Measurements from ENCODE around the gene UCP3. TPM values are rescaled to one million over a fixed set of nuclear protein-coding genes. Genes with fewer than 3 reads are reported as not detected.

UCP3 gene
- total RNA-seq, 1 experiment from 2014 or later: 1.3 TPM

- H2AFZ ChIP-seq (ENCODE audit: low read depth, low read length, poor library complexity, severe bottlenecking): no peak overlapping the region
- no peaks in the 10 kb centered on the region for H3K27me3 ChIP-seq (ENCODE audit: insufficient read depth, low read length)
- H3K4me1 ChIP-seq (ENCODE audit: control insufficient read depth in 1 of 2, insufficient read depth in 2 of 2, low read length in 2 of 2): no peaks in the 10 kb centered on the region
- H4K20me1 ChIP-seq (ENCODE audit: insufficient read depth): no peaks in the 10 kb centered on the region
- no peaks in the 10 kb centered on the region for H3K79me2 ChIP-seq (ENCODE audit: insufficient read depth, low read length)
- no peak for DNase-seq (ENCODE audit: low read depth, low spot score)
- ATAC-seq: no peak
- ChIA-PET RAD21 (ENCODE audit: low non-redundant PET in 1 of 2, low total read pairs in 2 of 2, uncharacterized antibody in 2 of 2, unreplicated experiment in 2 of 2) (no interaction called here), POLR2A (no interaction called here), CTCF (no interaction called here)
- H3K9me3 ChIP-seq (ENCODE audit: control insufficient read depth in 1 of 2, insufficient read depth in 1 of 2, low read depth in 1 of 2, low read length in 2 of 2): no peaks in the 10 kb centered on the region
- no peak overlapping the region for H3K27ac ChIP-seq (ENCODE audit: low read depth, low read length)
- no peaks in the 10 kb centered on the region; a peak in 1 of 4 replicates for H3K36me3 ChIP-seq (ENCODE audit: control insufficient read depth in 1 of 2, insufficient read depth in 2 of 2, low read length in 2 of 2)
- no peak overlapping the region for H3K9ac ChIP-seq (ENCODE audit: low read length)
- no peak overlapping the region for H3K4me2 ChIP-seq (ENCODE audit: low read length)
- BruUV-seq (replicated peaks): no TSS peak
- H3K4me3 ChIP-seq (replicated peaks in 1 of 2; ENCODE audit: low read depth in 1 of 2, low read length in 2 of 2): no peak overlapping the region
- no peak for TF ChIP-seq POLR2AphosphoS5 (IDR thresholded peaks at IDR 0.05; ENCODE audit: low read depth, low read length)
- TF ChIP-seq EGR1 (IDR thresholded peaks at IDR 0.05; ENCODE audit: low read depth): no peak
- no peak for TF ChIP-seq EZH2 (IDR thresholded peaks at IDR 0.05)
- TF ChIP-seq RAD21 (IDR thresholded peaks at IDR 0.05; ENCODE audit: low read depth): no peak
- no peak for TF ChIP-seq FOSL1 (IDR thresholded peaks at IDR 0.05; ENCODE audit: low read depth)
- no peak for TF ChIP-seq YY1 (IDR thresholded peaks at IDR 0.05; ENCODE audit: extremely low read depth, insufficient replicate concordance, low read depth, low read length)
- H3K9me2 ChIP-seq (ENCODE audit: insufficient read depth): no peaks in the 10 kb centered on the region
- intact Hi-C loops (cut with micrococcal nuclease): no loop called here
These were observed 2.6 kb upstream of the UCP3 start for GRCh38 chr11:74011360-74012073.

- Histone ChIP-seq H4K20me1 (ENCODE audit: insufficient read depth) (no peaks in the 10 kb centered on the region), H3K27ac (ENCODE audit: low read depth, low read length) (no peak overlapping the region), H3K79me2 (ENCODE audit: insufficient read depth, low read length) (no peaks in the 10 kb centered on the region), H3K9me3 (ENCODE audit: control insufficient read depth in 1 of 2, insufficient read depth in 1 of 2, low read depth in 1 of 2, low read length in 2 of 2) (no peaks in the 10 kb centered on the region), H3K4me2 (ENCODE audit: low read length) (no peak overlapping the region), H3K4me3 (replicated peaks in 1 of 2; ENCODE audit: low read depth in 1 of 2, low read length in 2 of 2) (no peak overlapping the region), H2AFZ (ENCODE audit: low read depth, low read length, poor library complexity, severe bottlenecking) (no peak overlapping the region), H3K9ac (ENCODE audit: low read length) (no peak overlapping the region), H3K9me2 (ENCODE audit: insufficient read depth) (no peaks in the 10 kb centered on the region), H3K36me3 (ENCODE audit: control insufficient read depth in 1 of 2, insufficient read depth in 2 of 2, low read length in 2 of 2) (no peaks in the 10 kb centered on the region; a peak in 1 of 4 replicates), H3K4me1 (ENCODE audit: control insufficient read depth in 1 of 2, insufficient read depth in 2 of 2, low read length in 2 of 2) (no peaks in the 10 kb centered on the region), H3K27me3 (ENCODE audit: insufficient read depth, low read length) (no peaks in the 10 kb centered on the region)
- BruUV-seq (replicated peaks): no TSS peak
- RAD21 ChIA-PET (ENCODE audit: low non-redundant PET in 1 of 2, low total read pairs in 2 of 2, uncharacterized antibody in 2 of 2, unreplicated experiment in 2 of 2): no interaction called here
- POLR2A ChIA-PET: no interaction called here
- ATAC-seq (no peak), DNase-seq (ENCODE audit: low read depth, low spot score) (no peak)
- intact Hi-C loops (cut with micrococcal nuclease): no loop called here
- CTCF ChIA-PET: no interaction called here
- TF ChIP-seq EZH2phosphoT487 (IDR thresholded peaks at IDR 0.05; ENCODE audit: borderline replicate concordance) (no peak), FOSL1 (IDR thresholded peaks at IDR 0.05; ENCODE audit: low read depth) (no peak), MAX (IDR thresholded peaks at IDR 0.05) (no peak), SP1 (IDR thresholded peaks at IDR 0.05; ENCODE audit: low read depth) (no peak), ZBTB33 (IDR thresholded peaks at IDR 0.05; ENCODE audit: extremely low read depth, insufficient replicate concordance, low read length) (no peak), YY1 (IDR thresholded peaks at IDR 0.05; ENCODE audit: extremely low read depth, insufficient replicate concordance, low read depth, low read length) (no peak), CEBPB (IDR thresholded peaks at IDR 0.05; ENCODE audit: low read depth) (no peak), EGR1 (IDR thresholded peaks at IDR 0.05; ENCODE audit: low read depth) (no peak), ELF1 (IDR thresholded peaks at IDR 0.05; ENCODE audit: borderline replicate concordance, low read depth) (no peak), ATF3 (IDR thresholded peaks at IDR 0.05) (no peak), POLR2A (IDR thresholded peaks at IDR 0.05; ENCODE audit: borderline replicate concordance, extremely low read depth, insufficient read depth, insufficient read length) (no peak)
These were observed 1.7 kb upstream of the UCP3 start for GRCh38 chr11:74010306-74011300.

Data from HCT116 (cell line).